Tibial nerve (tissue), 4 donors: Measurements from ENCODE around the gene SRP19. TPM values are rescaled to one million over a fixed set of nuclear protein-coding genes. Genes with fewer than 3 reads are reported as not detected.

ENCODE experiments used
- DNase-seq, 2 donors: peaks; one replicate each; pipeline ENCODE4 v3.0.0-alpha.2; 2019; ENCODE audit warnings: low spot score in 2 of 2
- H3K27ac ChIP-seq, 4 donors: fragments of 200-600 bp; sonication (generic) in 3 of 4; one replicate each; pipeline ENCODE4 v1.5.1; 2017 to 2019; ENCODE audit warnings: mild to moderate bottlenecking in 1 of 4
- H3K27me3 ChIP-seq, 2 donors: fragments of 200-600 bp; sonication (generic) in 1 of 2; one replicate each; pipeline versions ENCODE4 v1.5.1 to v1.6.0; 2017 to 2019
- H3K36me3 ChIP-seq, 3 donors: fragments of 200-600 bp; sonication (generic); one replicate each; pipeline ENCODE4 v1.5.1; 2018 to 2019
- H3K4me1 ChIP-seq, 4 donors: fragments of 200-600 bp; sonication (generic) in 3 of 4; one replicate each; pipeline ENCODE4 v1.5.1; 2017 to 2019
- H3K4me3 ChIP-seq, 4 donors: fragments of 200-600 bp; sonication (generic) in 3 of 4; one replicate each; pipeline ENCODE4 v1.5.1; 2017 to 2019; ENCODE audit warnings: mild to moderate bottlenecking in 1 of 4, moderate library complexity in 1 of 4
- H3K9me3 ChIP-seq, 4 donors: fragments of 200-600 bp; sonication (generic) in 3 of 4; one replicate each; pipeline ENCODE4 v1.5.1; 2017 to 2019
- CTCF ChIP-seq, 5 experiments: fragments of 200-600 bp in 3 of 5; fragments of 450-650 bp in 2 of 5; sonication (generic) in 3 of 5; IDR thresholded peaks; one replicate each; pipeline ENCODE4 v1.5.1; 2016 to 2019; ENCODE audit warnings: antibody characterized with exemption in 5 of 5, mild to moderate bottlenecking in 3 of 5, moderate library complexity in 2 of 5
- EP300 ChIP-seq, 2 donors: sonication (generic); formaldehyde crosslinking; IDR thresholded peaks; one replicate each; pipeline ENCODE4 v1.6.1; 2017; ENCODE audit warnings: antibody characterized with exemption in 2 of 2, mild to moderate bottlenecking in 1 of 2
- POLR2A ChIP-seq, 2 donors: fragments of 450-650 bp; IDR thresholded peaks; one replicate each; pipeline ENCODE4 v1.6.1; 2017; ENCODE audit warnings: antibody characterized with exemption in 2 of 2, mild to moderate bottlenecking in 2 of 2, moderate library complexity in 2 of 2
- WGBS, 2 donors: methylation state at CpG; one replicate each; pipeline ENCODE4 v1.1.5; 2018; 5-methylcytosine and 5-hydroxymethylcytosine counted together
- total RNA-seq, 4 donors: library from RNA; depleted of rRNA; stranded (reverse); fragments of >200 nt; gene quantifications; one replicate each; pipeline ENCODE4 v1.1.0, GENCODE V29; 2016

SRP19 gene
- total RNA-seq, 4 donors from 2014 or later = 22.7 to 49.0 (median 37.1) TPM

GRCh38 chr5:112917453-112917995 lies 56.4 kb downstream of the SRP19 start:
- Histone ChIP-seq H3K27ac (no peak overlapping the region), H3K4me3 (no peak overlapping the region), H3K27me3 (no peaks in the 10 kb centered on the region), H3K9me3 (no peaks in the 10 kb centered on the region), H3K4me1 (peaks cover 0 to 82% (median 33%) of the 10 kb centered on the region in 4 donors), H3K36me3 (peaks cover 0 to 41% (median 0%) of the 10 kb centered on the region in 3 donors)
- DNase-seq = no peak
- TF ChIP-seq POLR2A (IDR thresholded peaks at IDR 0.05) = no peak
- no peak for TF ChIP-seq CTCF (IDR thresholded peaks at IDR 0.05)
- TF ChIP-seq EP300 (IDR thresholded peaks at IDR 0.05) = no peak
- 86 to 89% methylated on average over 2 of the region's 2 CpGs for WGBS, 2 donors

GRCh38 chr5:112918136-112918535 lies 57.0 kb downstream of the SRP19 start:
- H3K4me1 ChIP-seq = peaks cover 0 to 82% (median 36%) of the 10 kb centered on the region in 4 donors
- TF ChIP-seq POLR2A (IDR thresholded peaks at IDR 0.05) (no peak), CTCF (IDR thresholded peaks at IDR 0.05) (no peak), EP300 (IDR thresholded peaks at IDR 0.05) (no peak)
- 78 to 81% methylated on average over 3 of the region's 3 CpGs for WGBS, 2 donors
- H3K27me3 ChIP-seq = no peaks in the 10 kb centered on the region
- H3K36me3 ChIP-seq = peaks cover 0 to 41% (median 0%) of the 10 kb centered on the region in 3 donors
- DNase-seq = no peak
- H3K4me3 ChIP-seq = no peak overlapping the region
- no peak overlapping the region for H3K27ac ChIP-seq
- H3K9me3 ChIP-seq = no peaks in the 10 kb centered on the region

GRCh38 chr5:112918679-112919078 lies 57.6 kb downstream of the SRP19 start:
- H3K36me3 ChIP-seq = peaks cover 0 to 39% (median 0%) of the 10 kb centered on the region in 3 donors
- H3K9me3 ChIP-seq = no peaks in the 10 kb centered on the region
- WGBS, 2 donors = 55 to 75% methylated on average over 1 of the region's 1 CpG
- peaks cover 0 to 85% (median 37%) of the 10 kb centered on the region in 4 donors for H3K4me1 ChIP-seq
- H3K27me3 ChIP-seq = no peaks in the 10 kb centered on the region
- no peak overlapping the region for H3K4me3 ChIP-seq
- no peak overlapping the region for H3K27ac ChIP-seq
- no peak for TF ChIP-seq POLR2A (IDR thresholded peaks at IDR 0.05)
- TF ChIP-seq EP300 (IDR thresholded peaks at IDR 0.05) = no peak
- TF ChIP-seq CTCF (IDR thresholded peaks at IDR 0.05) = no peak
- DNase-seq = no peak

Other genes starting within 250 kb of the SRP19 start
- gene APC, start 123.4 kb upstream of the SRP19 start, total RNA-seq = 10 to 100 TPM; 70.4 to 91.9 (median 83.1) TPM
- 100 to 1,000 TPM in 1 of 4 donors, 10 to 100 TPM in 3; 81.9 to 101 (median 94.6) TPM for gene REEP5, start 60.9 kb downstream of the SRP19 start, total RNA-seq
- 10 to 100 TPM; 26.7 to 35.3 (median 29.8) TPM for gene DCP2, start 115.5 kb downstream of the SRP19 start, total RNA-seq